ENCODE results near the gene PXK.
A peak's percentile ranks its signal among the peaks of the same experiment; 100 is the strongest.

Gene PXK

DNA sequence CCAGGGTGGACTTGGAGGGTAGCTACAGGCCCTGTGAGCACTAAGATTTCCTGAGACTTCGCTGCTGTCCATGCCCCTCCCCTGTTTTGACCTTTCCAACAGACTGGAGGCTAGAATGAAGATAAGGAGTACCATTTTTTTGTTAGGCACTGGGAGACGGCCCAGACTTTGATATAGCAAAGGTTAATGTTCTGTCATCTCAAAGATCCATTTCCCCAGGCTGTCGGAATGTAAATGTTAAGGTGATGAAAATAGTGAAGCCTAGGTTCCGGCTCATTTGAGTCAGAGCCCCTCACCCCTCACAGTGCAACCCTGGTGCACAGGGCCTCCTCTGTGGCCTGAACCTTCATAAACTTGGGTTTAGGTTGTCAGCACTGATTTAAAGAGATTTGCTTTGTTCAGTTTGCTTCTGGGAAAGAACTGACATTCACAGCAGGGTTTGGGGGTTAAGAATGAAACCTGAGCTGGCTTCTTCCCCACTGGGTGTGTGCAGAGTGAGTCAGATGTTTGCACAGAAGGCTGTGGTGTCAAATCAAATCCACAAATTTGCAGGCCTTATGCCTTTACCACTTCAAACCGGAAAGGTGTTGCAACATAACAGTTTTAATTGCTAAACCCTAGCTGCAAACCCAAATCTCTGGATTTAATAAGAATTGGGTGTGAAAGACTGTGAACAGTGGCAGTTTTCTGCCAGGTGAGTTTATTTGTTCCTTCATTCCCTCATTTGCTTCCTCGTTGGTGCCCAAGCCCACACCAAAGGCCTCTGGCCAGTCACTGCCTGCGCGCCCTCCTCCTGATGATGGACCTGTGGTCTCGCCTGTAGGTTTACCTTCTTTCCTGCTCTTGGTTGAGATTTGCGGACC is 138.6 kb downstream of the PXK start:
- no peaks in the 10 kb centered on the region for H3K9me3 ChIP-seq (ENCODE audit: control insufficient read depth, insufficient read depth, low read depth, low read length)
- H3K4me1 ChIP-seq (ENCODE audit: control insufficient read depth, insufficient read depth, low read length) = peaks cover 14% of the 10 kb centered on the region
- H3K36me3 ChIP-seq (ENCODE audit: control insufficient read depth in 2 of 2, insufficient read depth in 1 of 2, low read length in 2 of 2) = no peaks in the 10 kb centered on the region
- POLR2A ChIA-PET = interaction anchor here (0.7 to 1.5 kb wide), 2 partner anchors 22 to 38 kb away, joined by 3 read pairs; no protein-coding TSS in a partner anchor
- peak overlapping the region; percentile 50; the same call in 1 of the 2 replicates for H3K27ac ChIP-seq (ENCODE audit: extremely low read depth, low read depth, low read length)
- H3K4me3 ChIP-seq (ENCODE audit: low read depth, low read length) = no peak overlapping the region
- CTCF ChIA-PET = interaction anchor here (0.5 to 1.8 kb wide), 4 partner anchors 18 to 89 kb away, joined by 3 to 8 read pairs (median 4); partner anchors contain the start of gene KCTD6
- TF ChIP-seq, protein P1, sequence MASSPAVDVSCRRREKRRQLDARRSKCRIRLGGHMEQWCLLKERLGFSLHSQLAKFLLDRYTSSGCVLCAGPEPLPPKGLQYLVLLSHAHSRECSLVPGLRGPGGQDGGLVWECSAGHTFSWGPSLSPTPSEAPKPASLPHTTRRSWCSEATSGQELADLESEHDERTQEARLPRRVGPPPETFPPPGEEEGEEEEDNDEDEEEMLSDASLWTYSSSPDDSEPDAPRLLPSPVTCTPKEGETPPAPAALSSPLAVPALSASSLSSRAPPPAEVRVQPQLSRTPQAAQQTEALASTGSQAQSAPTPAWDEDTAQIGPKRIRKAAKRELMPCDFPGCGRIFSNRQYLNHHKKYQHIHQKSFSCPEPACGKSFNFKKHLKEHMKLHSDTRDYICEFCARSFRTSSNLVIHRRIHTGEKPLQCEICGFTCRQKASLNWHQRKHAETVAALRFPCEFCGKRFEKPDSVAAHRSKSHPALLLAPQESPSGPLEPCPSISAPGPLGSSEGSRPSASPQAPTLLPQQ (tag by site-specific recombination; IDR thresholded peaks at IDR 0.05) = peak; percentile 77
- peak; percentile 84; the same call in 1 of the 2 replicates for TF ChIP-seq ZNF324 (tag by site-specific recombination; IDR thresholded peaks at IDR 0.05)
- no peak for TF ChIP-seq ZNF157 (tag by site-specific recombination; IDR thresholded peaks at IDR 0.05)
- no peak for TF ChIP-seq ZNF404 (tag by site-specific recombination; IDR thresholded peaks at IDR 0.05)
- peak; percentile 100 for TF ChIP-seq OSR2 (tag by site-specific recombination; IDR thresholded peaks at IDR 0.05)
- no peak for TF ChIP-seq ZFHX2 (tag by site-specific recombination; conservative IDR thresholded peaks at IDR 0.05)
- TF ChIP-seq ZNF133 (tag by site-specific recombination; IDR thresholded peaks at IDR 0.05) = no peak
- no peak for TF ChIP-seq HOXA7 (CRISPR knock-in tag; IDR thresholded peaks at IDR 0.05; ENCODE audit: borderline replicate concordance)
- TF ChIP-seq, protein P2, sequence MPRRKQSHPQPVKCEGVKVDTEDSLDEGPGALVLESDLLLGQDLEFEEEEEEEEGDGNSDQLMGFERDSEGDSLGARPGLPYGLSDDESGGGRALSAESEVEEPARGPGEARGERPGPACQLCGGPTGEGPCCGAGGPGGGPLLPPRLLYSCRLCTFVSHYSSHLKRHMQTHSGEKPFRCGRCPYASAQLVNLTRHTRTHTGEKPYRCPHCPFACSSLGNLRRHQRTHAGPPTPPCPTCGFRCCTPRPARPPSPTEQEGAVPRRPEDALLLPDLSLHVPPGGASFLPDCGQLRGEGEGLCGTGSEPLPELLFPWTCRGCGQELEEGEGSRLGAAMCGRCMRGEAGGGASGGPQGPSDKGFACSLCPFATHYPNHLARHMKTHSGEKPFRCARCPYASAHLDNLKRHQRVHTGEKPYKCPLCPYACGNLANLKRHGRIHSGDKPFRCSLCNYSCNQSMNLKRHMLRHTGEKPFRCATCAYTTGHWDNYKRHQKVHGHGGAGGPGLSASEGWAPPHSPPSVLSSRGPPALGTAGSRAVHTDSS (tag by site-specific recombination; IDR thresholded peaks at IDR 0.05) = no peak; the same call in 1 of the 2 replicates
- no peak for TF ChIP-seq ZNF138 (tag by site-specific recombination; IDR thresholded peaks at IDR 0.05; ENCODE audit: borderline replicate concordance)
- no peak for TF ChIP-seq BCL6B (tag by site-specific recombination; IDR thresholded peaks at IDR 0.05)
- TF ChIP-seq ZNF560 (tag by site-specific recombination; IDR thresholded peaks at IDR 0.05; ENCODE audit: borderline replicate concordance) = no peak
- no peak for TF ChIP-seq ZNF707 (tag by site-specific recombination; IDR thresholded peaks at IDR 0.05)
- peak; percentile 43; the same call in 1 of the 2 replicates for TF ChIP-seq ZSCAN30 (tag by site-specific recombination; IDR thresholded peaks at IDR 0.05)
- peak; percentile 88; the same call in 1 of the 2 replicates for TF ChIP-seq KLF7 (tag by site-specific recombination; IDR thresholded peaks at IDR 0.05; ENCODE audit: borderline replicate concordance)
- peak; percentile 97 for TF ChIP-seq IKZF3 (tag by site-specific recombination; IDR thresholded peaks at IDR 0.05)
- peak; percentile 97 for TF ChIP-seq SP7 (tag by site-specific recombination; IDR thresholded peaks at IDR 0.05)
- TF ChIP-seq ZNF555 (tag by site-specific recombination; conservative IDR thresholded peaks at IDR 0.05) = no peak
- TF ChIP-seq ZBTB8A (tag by site-specific recombination; IDR thresholded peaks at IDR 0.05) = peak; percentile 38; the same call in 1 of the 2 replicates
- 0 out of 2 replicates have a peak, but pooled peaks have one; percentile 52 for TF ChIP-seq BCL11B (tag by site-specific recombination; IDR thresholded peaks at IDR 0.05; ENCODE audit: low read depth)
- TF ChIP-seq, protein P3, sequence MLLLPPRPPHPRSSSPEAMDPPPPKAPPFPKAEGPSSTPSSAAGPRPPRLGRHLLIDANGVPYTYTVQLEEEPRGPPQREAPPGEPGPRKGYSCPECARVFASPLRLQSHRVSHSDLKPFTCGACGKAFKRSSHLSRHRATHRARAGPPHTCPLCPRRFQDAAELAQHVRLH (tag by site-specific recombination; IDR thresholded peaks at IDR 0.05) = peak; percentile 91
- 0 out of 2 replicates have a peak, but pooled peaks have one; percentile 52 for TF ChIP-seq ZSCAN5A (tag by site-specific recombination; IDR thresholded peaks at IDR 0.05)
- TF ChIP-seq ZNF223 (tag by site-specific recombination; IDR thresholded peaks at IDR 0.05) = 0 out of 2 replicates have a peak, but pooled peaks have one; percentile 70
- TF ChIP-seq GLI4 (tag by site-specific recombination; IDR thresholded peaks at IDR 0.05) = no peak
- TF ChIP-seq ZBTB7A (tag by site-specific recombination; IDR thresholded peaks at IDR 0.05; ENCODE audit: low read depth) = no peak
- no peak for TF ChIP-seq ZNF37A (tag by site-specific recombination; IDR thresholded peaks at IDR 0.05)
- TF ChIP-seq ZNF621 (tag by site-specific recombination; IDR thresholded peaks at IDR 0.05) = no peak
- peak; percentile 85 for TF ChIP-seq ZNF366 (tag by site-specific recombination; conservative IDR thresholded peaks at IDR 0.05)
- TF ChIP-seq ZNF501 (tag by site-specific recombination; IDR thresholded peaks at IDR 0.05) = peak; percentile 49; the same call in 1 of the 2 replicates
- no peak for TF ChIP-seq ZNF585B (tag by site-specific recombination; IDR thresholded peaks at IDR 0.05)

All from HEK293 (cell line).